ENCODE results near the gene MAP6.

MAP6 gene

GRCh38 chr11:75665990-75666389 lies 2.8 kb downstream of the MAP6 start:
- no peak for DNase-seq

DNA sequence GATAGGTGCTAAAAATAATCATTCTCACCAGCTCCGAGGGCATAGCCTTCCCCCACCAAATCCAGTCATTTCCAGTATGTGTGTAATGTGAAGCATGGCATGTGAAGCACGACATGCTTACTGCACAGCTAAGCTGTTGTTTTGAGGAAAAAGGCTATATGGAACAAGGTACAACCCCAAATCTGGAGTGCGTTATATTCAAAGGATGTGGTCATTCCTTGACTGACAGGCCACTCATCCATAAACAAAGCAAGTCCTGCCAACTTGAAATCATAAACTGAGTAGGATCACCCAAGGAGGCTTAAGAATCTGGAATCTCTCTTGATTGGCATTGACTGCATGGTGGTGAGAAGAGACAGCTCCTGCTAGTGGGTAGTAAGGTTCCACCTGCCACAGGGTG lies 3.7 kb downstream of the MAP6 start:
- no peak for DNase-seq

DNA sequence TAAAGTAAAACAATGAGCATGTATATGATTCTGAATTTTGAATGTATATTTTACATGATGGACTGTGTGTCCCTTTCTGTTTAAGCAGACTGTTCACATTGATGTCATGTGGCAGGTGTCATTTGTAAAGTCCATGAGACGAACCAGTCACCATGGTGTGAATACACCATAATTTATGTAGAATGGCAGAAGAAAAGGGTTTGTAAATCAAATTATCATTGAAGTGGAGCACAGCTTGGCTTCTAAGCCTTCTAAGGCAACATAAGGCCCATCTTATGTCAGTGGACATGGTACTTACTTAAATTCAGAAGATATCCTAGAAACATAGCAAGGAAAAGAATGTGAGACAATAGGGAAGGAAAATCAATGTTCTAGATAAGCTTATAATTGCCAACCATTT lies 4.4 kb downstream of the MAP6 start:
- no peak for DNase-seq

DNA sequence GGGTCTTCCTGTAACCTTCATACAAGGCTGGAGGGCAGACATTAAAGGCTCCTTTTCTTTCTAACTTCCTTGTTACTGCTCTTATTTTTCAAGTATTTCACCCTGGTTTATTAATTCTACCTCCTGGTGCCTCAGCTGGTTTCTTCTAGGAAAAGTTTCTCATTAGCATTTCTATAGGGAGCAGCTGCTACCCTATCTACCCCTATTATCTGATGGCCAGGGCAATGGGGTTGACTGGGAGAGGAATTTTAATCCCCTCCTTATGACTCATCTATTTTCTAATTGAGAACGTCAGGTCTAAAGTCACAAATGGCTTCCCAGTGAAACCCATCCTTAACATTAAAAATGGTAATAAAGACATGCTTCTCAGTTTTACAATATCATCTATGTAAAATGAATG lies 5.0 kb downstream of the MAP6 start:
- DNase-seq, result no peak

GRCh38 chr11:75659836-75660235 lies 9.0 kb downstream of the MAP6 start:
- no peak for DNase-seq

DNA sequence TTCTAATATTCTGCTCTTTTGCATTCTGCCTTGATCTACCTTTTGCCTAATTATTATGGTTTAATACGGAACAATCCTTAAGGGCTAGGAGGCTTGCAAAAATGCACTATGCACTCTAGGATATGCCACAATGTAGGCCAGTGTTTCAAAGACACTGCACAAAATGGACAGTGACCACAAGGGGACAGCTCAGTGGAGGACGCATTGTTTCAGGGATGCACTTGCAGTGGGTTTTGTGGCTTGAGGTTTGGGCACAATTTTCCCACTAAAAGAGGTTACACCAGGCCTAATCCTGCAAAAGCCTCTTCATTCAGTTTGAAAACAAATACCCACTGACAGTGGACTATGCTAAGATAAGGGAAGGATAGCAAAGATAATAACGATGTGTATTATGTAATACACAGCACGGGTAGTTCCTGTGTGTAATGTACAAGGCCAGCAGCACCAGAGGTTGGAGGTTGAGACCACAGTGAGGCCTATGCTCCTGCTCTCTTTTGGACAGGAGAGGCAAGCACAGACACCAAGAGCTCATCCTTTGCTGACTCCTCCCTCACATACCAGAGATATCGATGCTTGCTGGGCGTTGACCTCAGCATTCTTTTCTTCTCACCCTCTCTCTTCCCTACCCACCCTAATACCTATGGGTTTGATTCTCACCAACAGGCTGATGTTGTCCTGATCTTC lies 12.7 kb downstream of the MAP6 start:
- DNase-seq, result no peak

- no peak for DNase-seq
These were observed 13.2 kb downstream of the MAP6 start for GRCh38 chr11:75655605-75656004.

DNA sequence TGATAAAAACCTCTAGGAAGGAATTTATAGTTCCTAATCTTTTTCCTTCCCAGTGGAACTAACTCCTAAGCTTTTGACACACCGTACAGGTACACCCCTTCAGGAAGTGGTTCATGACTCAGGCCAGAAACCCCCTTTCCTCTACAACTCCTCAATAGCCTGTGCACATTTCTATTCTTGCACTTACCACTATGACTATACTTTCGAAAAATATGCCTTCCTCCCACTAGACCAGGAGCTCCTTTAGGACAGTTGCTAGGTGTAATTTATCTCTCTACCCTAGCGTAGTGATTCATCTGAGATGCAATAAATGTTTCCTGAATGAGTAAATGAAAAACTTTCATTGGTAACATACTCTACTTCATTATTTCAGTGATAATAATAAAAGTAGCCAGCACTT lies 14.5 kb downstream of the MAP6 start:
- DNase-seq, result no peak

DNA sequence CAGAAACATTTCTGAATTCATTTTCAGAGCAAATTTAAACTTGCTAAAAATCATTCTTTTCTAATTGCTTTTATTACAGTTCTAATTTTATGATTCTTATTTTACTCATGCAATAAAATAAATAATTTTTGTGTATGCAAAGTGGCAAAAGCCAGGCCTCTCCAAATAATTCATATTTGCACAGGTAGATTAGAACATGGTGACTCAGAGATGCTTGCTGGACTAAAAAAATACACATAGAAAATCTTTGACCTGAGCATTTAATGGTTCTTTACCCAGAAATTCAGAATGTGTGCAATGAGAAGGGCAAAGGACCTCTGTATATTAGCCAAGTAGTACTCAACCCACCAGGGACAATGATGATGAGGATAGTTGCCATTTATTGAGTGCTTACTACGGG lies 15.3 kb downstream of the MAP6 start:
- no peak for DNase-seq

DNA sequence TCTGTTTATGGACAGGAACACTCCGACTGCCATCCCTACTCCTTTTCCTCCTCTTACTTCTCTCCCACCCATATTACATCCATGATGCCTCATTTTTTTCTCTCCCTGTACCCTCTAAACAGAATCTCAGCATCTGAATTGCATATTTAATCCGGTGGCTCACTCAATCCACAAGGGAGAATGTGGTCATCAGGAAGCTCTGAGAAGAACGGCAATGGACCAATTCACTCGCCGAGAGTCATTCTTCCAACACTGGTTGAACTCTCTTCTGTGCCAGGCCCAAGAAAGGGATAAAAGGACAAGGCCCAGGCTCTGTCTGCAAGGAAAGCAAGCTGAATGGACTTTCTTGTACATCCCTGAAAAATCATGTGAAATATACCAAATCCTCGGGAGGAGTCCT lies 15.9 kb downstream of the MAP6 start:
- DNase-seq, result no peak

GRCh38 chr11:75651218-75651617 lies 17.6 kb downstream of the MAP6 start:
- DNase-seq, result no peak

DNA sequence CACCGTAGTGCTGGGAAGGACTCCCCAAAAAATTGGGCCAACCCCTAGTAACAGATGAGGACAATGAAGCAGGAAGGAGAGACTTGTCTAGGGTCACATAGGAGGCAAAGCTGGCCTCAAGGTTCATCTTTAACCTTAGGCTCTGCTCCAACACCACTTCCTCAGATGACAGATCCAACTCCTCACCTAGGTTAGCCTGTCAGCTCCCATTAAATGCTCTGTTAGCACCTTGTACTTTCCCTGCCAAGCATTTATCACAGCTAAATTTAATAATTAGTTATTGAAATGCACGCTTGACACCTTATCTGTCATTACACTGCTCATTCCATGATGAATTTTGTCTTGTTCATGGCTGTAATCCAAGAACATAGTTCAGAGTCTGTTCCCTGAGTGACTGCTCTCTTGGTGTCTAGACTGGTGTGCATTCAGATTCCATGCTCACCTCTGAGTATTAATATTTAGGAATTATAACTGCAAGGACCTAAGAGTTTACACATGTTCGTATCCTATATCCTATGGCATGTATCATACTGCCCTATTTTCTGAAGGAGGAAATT lies 18.6 kb downstream of the MAP6 start:
- DNase-seq, result no peak

GRCh38 chr11:75644946-75645345 lies 23.9 kb downstream of the MAP6 start:
- no peak for DNase-seq

DNA sequence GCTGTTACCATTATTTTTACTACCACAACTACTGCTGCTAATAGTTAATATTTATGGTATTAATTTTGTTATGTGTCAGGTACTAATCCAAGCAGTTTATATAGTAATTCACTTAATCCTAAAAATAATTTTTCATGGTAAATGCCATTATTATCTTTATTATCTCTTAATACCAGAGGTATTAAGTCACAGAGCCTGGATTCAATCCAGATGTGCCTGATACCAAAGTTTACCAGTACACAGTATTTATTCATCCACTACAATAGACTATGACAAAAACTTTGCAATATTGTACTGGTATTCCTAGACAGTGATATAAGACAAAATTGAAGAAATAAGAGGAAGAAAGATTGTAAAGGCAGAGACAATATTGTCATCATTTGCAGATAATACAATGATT lies 24.5 kb downstream of the MAP6 start:
- DNase-seq, result no peak

DNA sequence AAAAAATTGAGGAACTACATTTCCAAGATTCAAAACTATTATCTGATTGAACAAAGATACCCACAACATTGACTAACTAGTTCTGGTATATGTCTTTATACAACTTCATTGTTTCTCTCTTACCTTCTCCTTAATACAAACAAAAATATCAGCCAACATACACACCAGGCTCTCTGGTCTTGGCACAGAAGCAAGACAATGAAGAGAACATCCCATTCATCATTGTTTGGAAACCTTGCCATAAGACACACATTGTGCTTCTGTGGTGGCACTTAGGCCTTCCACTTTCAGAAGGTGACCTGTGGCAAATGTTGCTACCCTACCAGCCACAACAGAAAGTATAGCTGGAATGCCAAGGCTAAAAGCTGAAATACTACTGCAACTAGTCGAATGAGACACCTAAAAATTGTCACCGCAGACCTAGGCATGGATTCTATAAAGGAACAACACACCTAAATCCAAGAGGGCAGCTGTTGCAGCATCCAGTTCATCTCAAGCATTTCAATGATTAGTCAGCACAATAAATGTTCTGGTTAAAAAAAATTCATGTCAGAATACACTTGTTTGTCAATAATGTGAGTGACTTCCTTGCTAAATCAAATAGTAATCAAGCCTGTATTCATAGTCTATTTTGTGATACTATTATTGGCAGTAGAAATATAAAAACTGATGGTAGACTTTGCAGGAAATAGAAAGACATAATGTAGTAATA lies 26.3 kb downstream of the MAP6 start:
- no peak for DNase-seq

DNA sequence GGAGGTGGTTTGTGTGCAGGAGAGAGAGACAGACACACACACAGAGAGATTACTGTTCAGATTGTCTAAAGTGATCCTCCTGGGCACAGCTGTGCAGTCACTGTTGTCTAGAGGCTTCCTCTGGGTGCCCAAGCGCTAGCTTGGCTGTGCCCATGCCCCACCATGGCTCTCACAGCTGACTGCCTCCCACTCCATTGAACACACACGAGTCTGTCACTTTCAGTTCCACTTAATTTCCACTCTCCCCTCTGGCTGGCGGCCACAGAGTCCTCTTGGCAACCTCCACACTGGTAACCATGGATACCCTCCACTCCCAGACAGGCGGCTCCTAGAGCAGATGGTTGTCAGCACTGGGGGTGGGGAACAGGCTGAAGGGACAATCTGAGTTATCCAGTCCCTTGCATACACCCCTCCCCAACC lies 29.1 kb downstream of the MAP6 start:
- no peak for DNase-seq

GRCh38 chr11:75637998-75638397 lies 30.8 kb downstream of the MAP6 start:
- no peak for DNase-seq

GRCh38 chr11:75635066-75635862 lies 33.6 kb downstream of the MAP6 start:
- DNase-seq, result no peak

GRCh38 chr11:75633409-75634066 lies 35.3 kb downstream of the MAP6 start:
- no peak for DNase-seq

DNA sequence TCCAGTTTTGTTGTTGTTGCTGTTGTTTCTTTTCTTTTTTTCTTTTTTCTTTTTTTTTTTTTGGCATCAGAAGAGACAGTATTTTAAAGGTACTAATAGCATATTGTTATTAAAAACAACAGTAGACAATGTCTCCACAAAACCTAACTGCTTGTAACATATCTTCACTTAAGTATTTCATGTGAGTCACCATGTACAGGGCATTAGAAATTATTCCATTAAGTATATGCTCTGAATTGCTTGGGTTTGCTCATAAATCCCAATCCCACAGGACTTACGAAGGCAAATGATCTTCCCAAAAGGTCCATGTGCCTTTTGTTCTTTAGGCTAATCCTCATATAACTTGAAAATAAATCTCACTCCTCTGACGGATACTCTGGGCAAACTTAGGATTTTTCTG lies 35.9 kb downstream of the MAP6 start:
- no peak for DNase-seq

DNA sequence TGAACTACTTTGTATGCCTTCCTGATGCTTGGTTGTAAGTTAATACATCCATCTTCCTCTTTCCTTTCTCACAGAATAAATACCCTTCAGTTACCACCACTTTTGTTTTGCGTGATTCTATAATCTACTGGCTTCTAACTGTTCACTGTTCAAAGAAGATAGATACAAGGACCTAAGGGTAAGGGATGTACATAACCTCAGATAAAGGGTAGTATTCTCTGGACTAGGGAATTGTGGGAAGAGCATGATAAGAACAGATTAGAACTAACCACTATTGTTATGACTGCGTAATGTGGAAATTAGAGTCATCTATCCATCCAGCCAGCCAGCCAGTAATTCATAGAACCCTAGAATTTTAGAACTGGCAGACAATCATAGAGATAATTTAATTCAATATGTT lies 36.4 kb downstream of the MAP6 start:
- DNase-seq, result no peak

DNA sequence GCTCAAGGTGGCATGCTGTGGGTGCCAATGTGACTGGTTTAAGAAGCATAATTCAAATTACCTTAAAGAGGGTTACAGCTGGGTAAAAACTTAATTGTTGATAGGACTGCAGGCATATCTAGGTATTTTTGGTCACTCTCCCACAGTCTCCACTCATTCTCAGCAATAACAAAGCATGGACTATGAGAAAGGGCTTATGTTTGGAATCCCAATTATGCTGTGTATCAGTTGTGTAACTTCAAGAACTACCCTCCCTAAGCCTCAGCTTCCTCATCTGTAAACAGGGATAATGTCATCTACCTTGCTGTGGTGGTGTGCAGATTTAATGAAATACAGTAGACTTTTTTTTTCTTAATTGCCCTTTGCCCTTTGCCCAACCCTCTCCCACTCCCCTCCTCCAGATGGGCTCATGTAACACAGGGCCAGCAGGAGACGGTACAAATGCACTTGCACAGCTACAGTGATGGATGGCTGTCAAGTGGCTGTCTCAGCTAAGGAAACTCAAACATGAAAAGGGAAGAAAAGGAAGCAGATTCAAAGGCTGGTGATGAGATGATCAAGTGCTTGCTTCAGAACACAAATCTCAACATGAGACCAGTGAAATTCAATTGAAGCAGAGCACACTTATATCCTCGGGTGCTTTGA lies 37.6 kb downstream of the MAP6 start:
- DNase-seq, result no peak

All from activated T-cell treated with anti-CD3 and anti-CD28 coated beads for 4 hours (primary cell).